HEK293 (cell line): ENCODE results near the gene HSD17B1.

Experiments used
- CTCF ChIA-PET: fragments of 350-600 bp; formaldehyde crosslinking; extraction: SDS; loops from one replicate; lab custom pipeline; 2021; ENCODE audit warnings: antibody characterized with exemption; lab: Yijun Ruan, JAX
- POLR2A ChIA-PET: fragments of 300-600 bp; formaldehyde crosslinking; extraction: SDS; loops from one replicate; lab custom pipeline; 2020; ENCODE audit warnings: antibody characterized with exemption, inconsistent platforms; lab: Yijun Ruan, JAX
- H3K27ac ChIP-seq: fragments of 200-500 bp; sonication (Bioruptor generic); 2 replicates; pipeline ENCODE4 v1.5.1; 2014; ENCODE audit warnings: low read depth, low read length, control low read depth, inconsistent platforms; ENCODE audit errors: extremely low read depth
- H3K36me3 ChIP-seq, 2 experiments: fragments of 200-500 bp in 1 of 2; sonication (Bioruptor generic) in 1 of 2; 1 replicate in 1 of 2; 2 replicates in 1 of 2; pipeline ENCODE4 v1.5.1; 2014 to 2017; ENCODE audit warnings: inconsistent platforms in 2 of 2, low read length in 2 of 2; ENCODE audit not compliant: control insufficient read depth in 2 of 2, insufficient read depth in 1 of 2
- H3K4me1 ChIP-seq: fragments of 200-500 bp; sonication (Bioruptor generic); 2 replicates; pipeline ENCODE4 v1.5.1; 2014; ENCODE audit warnings: mild to moderate bottlenecking, low read length, inconsistent platforms; ENCODE audit not compliant: control insufficient read depth, insufficient read depth
- H3K4me3 ChIP-seq: 2 replicates; pipeline ENCODE4 v1.5.1; 2011; ENCODE audit warnings: low read depth, mild to moderate bottlenecking, control low read depth, low read length, moderate library complexity
- H3K9me3 ChIP-seq: fragments of 200-500 bp; sonication (Bioruptor generic); 2 replicates; pipeline ENCODE4 v1.5.1; 2014; ENCODE audit warnings: low read depth, low read length, inconsistent platforms; ENCODE audit not compliant: control insufficient read depth, insufficient read depth
- GLIS2 ChIP-seq: fragments of 450-650 bp; formaldehyde crosslinking; IDR thresholded peaks from 2 replicates; pipeline ENCODE4 v1.5.1; 2016; ENCODE audit warnings: missing biosample characterization, missing genetic modification characterization
- HOXA7 ChIP-seq: sonication (generic); formaldehyde crosslinking; IDR thresholded peaks from 2 replicates; pipeline ENCODE4 v1.8.1; 2022; ENCODE audit warnings: missing genetic modification reagents, borderline replicate concordance
- KLF1 ChIP-seq: fragments of 450-650 bp; formaldehyde crosslinking; IDR thresholded peaks from 2 replicates; pipeline ENCODE4 v1.5.1; 2016; ENCODE audit warnings: missing biosample characterization, missing genetic modification characterization
- KLF16 ChIP-seq: fragments of 450-650 bp; formaldehyde crosslinking; IDR thresholded peaks from 2 replicates; pipeline ENCODE4 v1.5.1; 2017; ENCODE audit warnings: missing biosample characterization, missing genetic modification characterization
- PRDM10 ChIP-seq: fragments of 450-650 bp; formaldehyde crosslinking; IDR thresholded peaks from 2 replicates; pipeline ENCODE4 v1.5.1; 2016; ENCODE audit warnings: missing biosample characterization, missing genetic modification characterization
- ZBTB21 ChIP-seq: fragments of 450-650 bp; formaldehyde crosslinking; IDR thresholded peaks from 2 replicates; pipeline ENCODE4 v1.5.1; 2017; ENCODE audit warnings: missing biosample characterization, missing genetic modification characterization
- ZBTB8A ChIP-seq: fragments of 450-650 bp; formaldehyde crosslinking; IDR thresholded peaks from 2 replicates; pipeline ENCODE4 v1.5.1; 2016; ENCODE audit warnings: missing biosample characterization, missing genetic modification characterization
- ZNF157 ChIP-seq: fragments of 450-650 bp; formaldehyde crosslinking; IDR thresholded peaks from 2 replicates; pipeline ENCODE4 v1.5.1; 2016; ENCODE audit warnings: missing biosample characterization, missing genetic modification characterization
- ZNF24 ChIP-seq: fragments of 450-650 bp; formaldehyde crosslinking; IDR thresholded peaks from 2 replicates; pipeline ENCODE4 v1.5.1; 2016; ENCODE audit warnings: missing biosample characterization, missing genetic modification characterization
- ZNF394 ChIP-seq: fragments of 450-650 bp; formaldehyde crosslinking; IDR thresholded peaks from 2 replicates; pipeline ENCODE4 v1.5.1; 2016; ENCODE audit warnings: missing biosample characterization, missing genetic modification characterization, mild to moderate bottlenecking, moderate library complexity, borderline replicate concordance
- ZNF48 ChIP-seq: fragments of 450-650 bp; formaldehyde crosslinking; IDR thresholded peaks from 2 replicates; pipeline ENCODE4 v1.5.1; 2016; ENCODE audit warnings: missing biosample characterization, missing genetic modification characterization
- ZNF501 ChIP-seq: fragments of 450-650 bp; formaldehyde crosslinking; IDR thresholded peaks from 2 replicates; pipeline ENCODE4 v1.5.1; 2016; ENCODE audit warnings: missing biosample characterization, missing genetic modification characterization
- ZNF629 ChIP-seq: fragments of 450-650 bp; formaldehyde crosslinking; IDR thresholded peaks from 2 replicates; pipeline ENCODE4 v1.5.1; 2017; ENCODE audit warnings: missing biosample characterization, missing genetic modification characterization
- ZNF792 ChIP-seq: fragments of 450-650 bp; formaldehyde crosslinking; IDR thresholded peaks from 2 replicates; pipeline ENCODE4 v1.5.1; 2016; ENCODE audit warnings: missing biosample characterization, missing genetic modification characterization
- ZNF837 ChIP-seq: fragments of 450-650 bp; formaldehyde crosslinking; IDR thresholded peaks from 2 replicates; pipeline ENCODE4 v1.5.1; 2016; ENCODE audit warnings: missing biosample characterization, missing genetic modification characterization
- TF ChIP-seq, protein P1 (sequence below): fragments of 450-650 bp; formaldehyde crosslinking; IDR thresholded peaks from 2 replicates; pipeline ENCODE4 v1.5.1; 2017; ENCODE audit warnings: missing biosample characterization, missing genetic modification characterization

Gene HSD17B1

DNA sequence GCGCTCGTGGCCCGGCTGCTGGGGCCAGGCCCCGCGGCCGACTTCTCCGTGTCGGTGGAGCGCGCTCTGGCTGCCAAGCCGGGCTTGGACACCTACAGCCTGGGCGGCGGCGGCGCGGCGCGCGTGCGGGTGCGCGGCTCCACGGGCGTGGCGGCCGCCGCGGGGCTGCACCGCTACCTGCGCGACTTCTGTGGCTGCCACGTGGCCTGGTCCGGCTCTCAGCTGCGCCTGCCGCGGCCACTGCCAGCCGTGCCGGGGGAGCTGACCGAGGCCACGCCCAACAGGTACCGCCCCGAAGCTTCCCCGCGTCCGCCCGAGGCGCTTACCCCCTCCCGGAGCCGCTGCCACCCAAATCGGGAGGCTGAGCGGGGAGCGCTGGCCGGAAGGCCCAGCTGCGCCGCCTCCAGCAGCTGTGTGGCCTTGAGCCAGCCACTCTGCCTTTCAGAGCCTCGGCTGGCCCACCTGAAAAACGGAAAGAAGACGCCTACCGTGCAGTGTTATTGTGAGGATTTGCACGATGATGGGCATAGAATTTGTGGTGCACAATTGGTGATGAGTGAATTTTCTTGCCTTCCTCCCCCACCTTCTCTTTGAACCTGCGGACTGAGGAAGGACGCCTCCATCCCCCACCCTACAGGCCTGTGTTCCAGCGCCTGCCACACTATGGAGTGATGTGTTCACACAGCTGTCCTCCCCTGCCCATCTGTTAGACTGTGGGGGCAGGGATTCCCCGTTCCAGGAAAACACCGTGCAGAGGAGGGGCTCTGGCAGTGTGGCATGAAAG, 16.2 kb upstream of the HSD17B1 start (continued):
- TF ChIP-seq KLF1 (tag by site-specific recombination) (peak; percentile 88), ZBTB8A (peak; percentile 75), ZBTB21 (tag by site-specific recombination) (no peak), ZNF24 (tag by site-specific recombination) (peak; percentile 74; the same call in 1 of the 2 replicates), ZNF48 (tag by site-specific recombination) (no peak), HOXA7 (no peak), GLIS2 (tag by site-specific recombination) (peak; percentile 85), KLF16 (tag by site-specific recombination) (0 out of 2 replicates have a peak, but pooled peaks have one; percentile 52), ZNF501 (0 out of 2 replicates have a peak, but pooled peaks have one; percentile 35), ZNF792 (tag by site-specific recombination) (no peak), ZNF629 (peak; percentile 69)
- TF ChIP-seq, protein P1, sequence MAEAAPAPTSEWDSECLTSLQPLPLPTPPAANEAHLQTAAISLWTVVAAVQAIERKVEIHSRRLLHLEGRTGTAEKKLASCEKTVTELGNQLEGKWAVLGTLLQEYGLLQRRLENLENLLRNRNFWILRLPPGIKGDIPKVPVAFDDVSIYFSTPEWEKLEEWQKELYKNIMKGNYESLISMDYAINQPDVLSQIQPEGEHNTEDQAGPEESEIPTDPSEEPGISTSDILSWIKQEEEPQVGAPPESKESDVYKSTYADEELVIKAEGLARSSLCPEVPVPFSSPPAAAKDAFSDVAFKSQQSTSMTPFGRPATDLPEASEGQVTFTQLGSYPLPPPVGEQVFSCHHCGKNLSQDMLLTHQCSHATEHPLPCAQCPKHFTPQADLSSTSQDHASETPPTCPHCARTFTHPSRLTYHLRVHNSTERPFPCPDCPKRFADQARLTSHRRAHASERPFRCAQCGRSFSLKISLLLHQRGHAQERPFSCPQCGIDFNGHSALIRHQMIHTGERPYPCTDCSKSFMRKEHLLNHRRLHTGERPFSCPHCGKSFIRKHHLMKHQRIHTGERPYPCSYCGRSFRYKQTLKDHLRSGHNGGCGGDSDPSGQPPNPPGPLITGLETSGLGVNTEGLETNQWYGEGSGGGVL: peak; percentile 88

GRCh38 chr17:42537156-42537805, 15.4 kb upstream of the HSD17B1 start:
- Histone ChIP-seq H3K27ac (peak overlapping the region; percentile 98), H3K36me3 (peaks cover 13 to 35% of the 10 kb centered on the region in 2 experiments; a peak in 2 of 3 replicates), H3K4me1 (peaks cover 10% of the 10 kb centered on the region), H3K4me3 (peak overlapping the region; percentile 44), H3K9me3 (no peaks in the 10 kb centered on the region)
- ChIA-PET POLR2A (interaction anchor here (1.1 to 2.7 kb wide), 10 partner anchors 10 to 236 kb away, joined by 3 to 20 read pairs (median 6); partner anchors contain the start of genes CAVIN1, PSMC3IP, RETREG3 and TUBG1), CTCF (interaction anchor here (0.6 to 4.1 kb wide), 6 partner anchors 10 to 131 kb away, joined by 3 to 19 read pairs (median 6); partner anchors contain the start of gene PSMC3IP)
- TF ChIP-seq ZNF394 (tag by site-specific recombination) (0 out of 2 replicates have a peak, but pooled peaks have one; percentile 8), ZNF157 (tag by site-specific recombination) (no peak), PRDM10 (tag by site-specific recombination) (no peak), ZNF837 (tag by site-specific recombination) (0 out of 2 replicates have a peak, but pooled peaks have one; percentile 41)
